GM21786 (cell line): Measurements from ENCODE around the gene MNT.
A peak's percentile ranks its signal among the peaks of the same experiment; 100 is the strongest.

Experiments
- ATAC-seq: cut with Tn5 transposase; IDR thresholded peaks from one replicate; pipeline ENCODE4 v1.9.1; 2021; ENCODE audit not compliant: unreplicated experiment

MNT gene

GRCh38 chr17:2364763-2365116, 36.1 kb downstream of the MNT start:
- ATAC-seq = no peak

- ATAC-seq = no peak
Measured at GRCh38 chr17:2363851-2364762, 36.8 kb downstream of the MNT start.

GRCh38 chr17:2363318-2363717, 37.5 kb downstream of the MNT start:
- ATAC-seq = no peak

DNA sequence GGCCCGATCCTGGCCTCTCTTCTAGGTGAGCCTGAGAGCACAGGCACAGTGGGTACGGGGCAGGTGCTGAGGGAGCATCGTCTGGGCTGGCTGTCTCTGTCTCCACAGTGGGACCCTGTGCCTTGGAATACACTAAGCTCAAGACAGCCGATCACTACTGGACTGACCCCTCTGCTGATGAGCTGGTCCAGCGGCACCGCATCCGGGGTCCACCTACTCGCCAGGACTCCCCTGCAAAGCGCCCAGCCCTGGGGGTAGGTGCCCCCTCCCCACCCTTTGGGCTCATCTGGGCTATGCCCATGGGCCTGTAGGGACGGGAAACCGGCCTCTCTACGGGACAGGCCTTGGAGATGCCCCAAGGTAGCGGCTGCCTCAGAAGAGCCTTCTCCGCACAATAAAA, 38.0 kb downstream of the MNT start:
- ATAC-seq = no peak

DNA sequence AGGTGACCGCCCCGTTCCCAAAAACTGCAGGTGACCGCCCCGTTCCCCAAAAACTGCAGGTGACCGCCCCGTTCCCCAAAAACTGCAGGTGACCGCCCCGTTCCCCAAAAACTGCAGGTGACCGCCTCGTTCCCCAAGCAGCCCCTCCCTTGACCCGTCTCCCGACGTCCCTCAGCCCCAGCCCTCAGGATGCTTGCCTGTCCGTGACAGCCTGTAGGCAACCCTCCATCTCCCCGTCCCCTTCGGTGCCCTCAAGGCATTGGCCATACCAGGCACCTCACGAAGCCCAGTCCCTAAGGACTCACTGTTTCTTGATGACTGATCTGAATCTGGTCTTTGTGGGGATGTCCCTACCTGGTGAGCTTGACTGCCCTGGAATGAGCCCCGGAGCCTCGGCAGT, 38.4 kb downstream of the MNT start:
- ATAC-seq = no peak

DNA sequence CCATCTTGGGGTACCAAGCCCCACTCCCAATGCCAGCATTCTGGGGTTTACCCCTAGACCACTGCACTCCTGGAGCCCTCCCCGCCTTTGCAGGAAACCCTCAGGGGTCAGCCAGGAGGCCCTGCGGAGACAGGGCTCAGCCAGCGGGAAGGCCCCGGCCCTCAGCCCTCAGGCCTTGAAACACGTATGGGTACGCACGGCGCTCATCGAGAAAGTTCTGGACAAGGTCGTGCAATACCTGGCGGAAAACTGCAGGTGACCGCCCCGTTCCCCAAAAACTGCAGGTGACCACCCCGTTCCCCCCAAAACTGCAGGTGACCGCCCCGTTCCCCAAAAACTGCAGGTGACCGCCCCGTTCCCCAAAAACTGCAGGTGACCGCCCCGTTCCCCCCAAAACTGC, 38.8 kb downstream of the MNT start:
- ATAC-seq = no peak

GRCh38 chr17:2361010-2361760, 39.7 kb downstream of the MNT start:
- ATAC-seq = no peak

DNA sequence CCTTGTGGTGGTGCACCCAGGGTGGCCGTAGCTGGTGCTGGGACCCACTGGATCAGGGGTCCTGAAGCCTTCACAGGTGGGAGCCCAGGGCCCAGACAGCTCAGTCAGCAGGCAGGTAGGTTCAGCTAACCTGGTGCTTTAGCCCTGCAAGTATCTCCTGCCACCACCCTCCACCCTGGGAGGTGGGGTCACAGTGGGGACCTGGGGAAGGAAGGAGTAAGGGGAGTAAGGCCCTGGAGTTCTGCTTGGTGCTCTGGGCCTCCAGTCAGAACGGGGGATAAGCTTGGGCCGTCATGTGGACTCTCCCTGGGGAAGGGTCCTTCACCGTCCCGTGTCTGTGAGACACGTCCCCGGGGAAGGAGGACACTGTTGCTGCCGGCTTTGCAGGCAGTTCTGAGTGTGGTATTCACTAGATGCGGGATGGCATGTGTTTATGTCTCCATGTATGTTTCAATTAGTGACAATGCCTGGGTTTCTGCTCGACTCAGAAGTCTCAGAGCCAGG, 42.9 kb downstream of the MNT start:
- ATAC-seq = no peak

DNA sequence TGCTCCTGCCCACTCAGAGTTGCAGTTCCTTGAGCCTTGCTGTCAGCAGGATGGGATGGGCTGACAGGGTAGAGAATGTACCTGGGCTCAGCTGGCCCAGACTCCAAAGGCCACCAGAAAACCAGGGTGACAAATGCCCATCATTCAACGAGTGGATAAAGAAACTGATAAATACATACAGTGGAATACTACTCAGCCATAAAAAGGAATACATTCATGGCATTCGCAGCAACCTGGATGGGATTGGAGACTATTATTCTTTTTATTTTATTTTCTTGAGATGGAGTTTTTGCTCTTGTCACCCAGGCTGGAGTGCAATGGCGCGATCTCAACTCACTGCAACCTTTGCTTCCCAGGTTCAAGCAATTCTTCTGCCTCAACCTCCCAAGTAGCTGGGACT, 43.6 kb downstream of the MNT start:
- ATAC-seq = no peak

DNA sequence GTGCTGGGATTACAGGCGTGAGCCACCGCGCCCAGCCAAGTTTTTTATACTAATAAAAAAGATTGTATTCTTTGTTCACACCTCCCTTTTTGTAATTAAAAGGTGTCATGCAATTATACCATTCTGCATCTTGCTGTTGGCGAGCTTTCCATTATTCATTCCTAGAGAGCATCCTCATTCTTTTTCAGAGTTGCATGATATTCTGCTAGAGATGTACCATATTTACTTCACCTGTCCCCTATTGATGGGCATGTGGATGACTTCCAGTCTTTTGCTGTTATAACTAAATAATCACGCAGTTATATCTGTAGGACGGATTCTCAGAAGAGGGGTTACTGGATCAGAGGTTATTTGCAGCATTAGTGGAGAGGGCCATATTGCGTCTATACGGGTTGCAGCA, 46.5 kb downstream of the MNT start:
- no peak for ATAC-seq

DNA sequence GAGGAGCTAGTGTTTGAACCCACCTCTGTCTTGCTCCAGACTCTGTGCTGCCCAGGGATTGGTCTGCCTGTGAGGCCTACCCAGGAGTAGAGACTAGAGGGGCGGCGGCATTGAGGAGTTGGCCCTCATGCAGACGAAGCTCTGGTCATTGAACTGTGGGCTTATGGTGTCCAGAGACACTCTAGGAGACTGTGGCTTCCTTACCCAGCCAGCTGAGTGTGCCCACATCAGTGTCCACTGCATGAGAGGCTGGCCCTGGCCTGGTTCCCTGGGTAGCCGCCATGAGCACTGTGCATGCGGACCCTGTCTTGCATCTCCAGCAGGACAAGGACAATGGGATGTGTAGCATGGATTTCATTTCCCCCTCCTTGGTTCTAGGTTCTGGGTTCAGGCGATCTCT, 49.6 kb downstream of the MNT start:
- no peak for ATAC-seq

DNA sequence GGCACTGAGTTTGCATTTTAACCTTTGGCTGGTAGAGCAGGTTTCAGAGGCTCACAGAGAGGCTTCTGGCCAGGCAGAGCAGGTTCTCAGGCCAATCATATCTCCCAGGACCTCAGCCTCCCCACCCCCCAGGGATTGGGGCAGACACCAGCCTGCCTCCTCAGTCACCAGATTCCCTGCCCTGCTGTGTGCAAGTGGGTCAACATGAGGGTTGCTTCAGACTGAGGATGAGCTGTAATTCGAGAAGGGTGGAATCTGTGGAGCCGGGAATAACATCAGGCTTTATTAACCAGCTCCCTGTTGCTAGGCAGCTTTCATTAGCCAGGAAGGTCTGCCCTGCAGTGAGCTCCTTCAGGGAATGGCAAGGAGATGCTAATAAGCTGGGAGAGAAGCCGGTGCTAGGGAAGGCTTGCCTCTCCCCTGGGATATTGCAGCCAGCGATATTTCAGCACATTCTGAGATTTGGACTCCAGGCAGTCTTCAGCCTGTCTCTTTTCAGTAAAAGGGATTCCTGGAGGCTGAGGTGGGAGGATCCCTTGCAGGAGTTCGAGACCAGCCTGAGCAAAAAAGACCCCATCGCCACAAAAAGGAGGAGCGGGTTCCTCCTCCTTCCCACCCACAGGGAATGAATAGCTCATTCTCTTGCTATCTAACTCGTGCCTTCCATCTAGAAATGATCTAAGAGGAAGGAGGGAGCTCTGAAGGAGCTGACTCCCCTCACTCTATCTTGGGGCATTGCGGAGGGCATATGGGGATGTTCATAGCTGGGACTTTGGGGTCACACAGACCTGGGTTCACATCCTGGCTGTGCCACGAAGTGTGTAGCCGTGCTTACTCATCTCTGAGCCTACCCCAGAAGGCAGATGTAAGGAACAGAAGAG, 52.8 kb downstream of the MNT start:
- no peak for ATAC-seq

- no peak for ATAC-seq
Measured at GRCh38 chr17:2346475-2346874, 54.4 kb downstream of the MNT start.

GRCh38 chr17:2344528-2344927, 56.3 kb downstream of the MNT start:
- ATAC-seq = no peak

- ATAC-seq = no peak
Measured at GRCh38 chr17:2343421-2343820, 57.4 kb downstream of the MNT start.

- ATAC-seq = no peak
Measured at GRCh38 chr17:2338315-2338657, 62.6 kb downstream of the MNT start.

GRCh38 chr17:2337544-2338314, 63.1 kb downstream of the MNT start:
- no peak for ATAC-seq

GRCh38 chr17:2336852-2337543, 63.9 kb downstream of the MNT start, which contains the start of gene SGSM2:
Gene SGSM2 (plus strand): TSS chr17:2337501. CDS start chr17:2337689, 188 bp downstream.
- ATAC-seq = no peak

GRCh38 chr17:2336215-2336851, 64.5 kb downstream of the MNT start, which contains the start of gene TSR1:
Gene TSR1 (minus strand): TSS chr17:2336457. CDS start chr17:2336427, 30 bp downstream.
- ATAC-seq = peak; percentile 83
